ENCODE data around the gene CALML4.

Gene CALML4

DNA sequence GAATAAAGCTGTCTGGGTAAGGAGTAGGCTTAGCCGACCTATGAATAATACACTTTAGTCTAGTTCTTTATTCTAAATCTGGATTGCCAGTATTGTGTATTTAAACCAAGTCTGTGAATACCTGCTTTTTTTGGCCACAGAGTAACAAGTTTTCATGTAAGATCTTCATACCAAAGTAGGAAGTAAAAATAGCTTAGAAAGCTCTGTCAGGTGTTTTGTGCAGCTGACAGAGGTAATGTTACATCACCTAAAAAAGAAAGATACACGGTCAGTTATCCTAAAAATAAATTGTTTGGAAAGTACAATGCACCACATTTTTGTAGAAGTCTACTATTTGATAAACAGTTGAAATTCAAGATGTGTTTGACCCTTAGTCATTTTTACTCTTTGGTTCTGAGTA is 16.5 kb downstream of the CALML4 start:
- TF ChIP-seq, protein P1, sequence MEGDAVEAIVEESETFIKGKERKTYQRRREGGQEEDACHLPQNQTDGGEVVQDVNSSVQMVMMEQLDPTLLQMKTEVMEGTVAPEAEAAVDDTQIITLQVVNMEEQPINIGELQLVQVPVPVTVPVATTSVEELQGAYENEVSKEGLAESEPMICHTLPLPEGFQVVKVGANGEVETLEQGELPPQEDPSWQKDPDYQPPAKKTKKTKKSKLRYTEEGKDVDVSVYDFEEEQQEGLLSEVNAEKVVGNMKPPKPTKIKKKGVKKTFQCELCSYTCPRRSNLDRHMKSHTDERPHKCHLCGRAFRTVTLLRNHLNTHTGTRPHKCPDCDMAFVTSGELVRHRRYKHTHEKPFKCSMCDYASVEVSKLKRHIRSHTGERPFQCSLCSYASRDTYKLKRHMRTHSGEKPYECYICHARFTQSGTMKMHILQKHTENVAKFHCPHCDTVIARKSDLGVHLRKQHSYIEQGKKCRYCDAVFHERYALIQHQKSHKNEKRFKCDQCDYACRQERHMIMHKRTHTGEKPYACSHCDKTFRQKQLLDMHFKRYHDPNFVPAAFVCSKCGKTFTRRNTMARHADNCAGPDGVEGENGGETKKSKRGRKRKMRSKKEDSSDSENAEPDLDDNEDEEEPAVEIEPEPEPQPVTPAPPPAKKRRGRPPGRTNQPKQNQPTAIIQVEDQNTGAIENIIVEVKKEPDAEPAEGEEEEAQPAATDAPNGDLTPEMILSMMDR (IDR thresholded peaks at IDR 0.05; ENCODE audit: low read depth, low read length): no peak
- no peak for DNase-seq (ENCODE audit: low read depth in 2 of 2)

DNA sequence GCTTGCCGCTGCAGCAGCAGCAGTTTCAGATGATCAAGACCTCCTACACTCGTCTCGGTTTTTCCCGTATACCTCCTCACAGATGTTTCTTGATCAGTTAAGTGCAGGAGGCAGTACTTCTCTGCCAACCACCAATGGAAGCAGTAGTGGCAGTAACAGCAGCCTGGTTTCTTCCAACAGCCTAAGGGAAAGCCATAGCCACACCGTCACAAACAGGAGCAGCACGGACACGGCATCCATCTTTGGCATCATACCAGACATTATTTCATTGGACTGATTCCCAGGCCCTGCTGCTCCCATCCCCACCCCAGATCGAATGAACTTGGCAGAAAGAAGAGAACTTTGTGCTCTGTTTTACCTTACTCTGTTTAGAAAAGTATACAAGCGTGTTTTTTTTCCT is 17.6 kb downstream of the CALML4 start:
- DNase-seq (ENCODE audit: low read depth in 2 of 2): peak; percentile 85 to 93
- TF ChIP-seq, protein P1 (IDR thresholded peaks at IDR 0.05; ENCODE audit: low read depth, low read length): no peak
- peak overlapping the region; percentile 1 to 32 for H3K4me3 ChIP-seq (replicated peaks in 1 of 2; ENCODE audit: low read depth in 2 of 2, low read length in 2 of 2)

More for the DNA sequence above, 16.5 kb downstream of the CALML4 start:
- H3K4me3 ChIP-seq (replicated peaks in 1 of 2; ENCODE audit: low read depth in 2 of 2, low read length in 2 of 2): no peak overlapping the region

DNA sequence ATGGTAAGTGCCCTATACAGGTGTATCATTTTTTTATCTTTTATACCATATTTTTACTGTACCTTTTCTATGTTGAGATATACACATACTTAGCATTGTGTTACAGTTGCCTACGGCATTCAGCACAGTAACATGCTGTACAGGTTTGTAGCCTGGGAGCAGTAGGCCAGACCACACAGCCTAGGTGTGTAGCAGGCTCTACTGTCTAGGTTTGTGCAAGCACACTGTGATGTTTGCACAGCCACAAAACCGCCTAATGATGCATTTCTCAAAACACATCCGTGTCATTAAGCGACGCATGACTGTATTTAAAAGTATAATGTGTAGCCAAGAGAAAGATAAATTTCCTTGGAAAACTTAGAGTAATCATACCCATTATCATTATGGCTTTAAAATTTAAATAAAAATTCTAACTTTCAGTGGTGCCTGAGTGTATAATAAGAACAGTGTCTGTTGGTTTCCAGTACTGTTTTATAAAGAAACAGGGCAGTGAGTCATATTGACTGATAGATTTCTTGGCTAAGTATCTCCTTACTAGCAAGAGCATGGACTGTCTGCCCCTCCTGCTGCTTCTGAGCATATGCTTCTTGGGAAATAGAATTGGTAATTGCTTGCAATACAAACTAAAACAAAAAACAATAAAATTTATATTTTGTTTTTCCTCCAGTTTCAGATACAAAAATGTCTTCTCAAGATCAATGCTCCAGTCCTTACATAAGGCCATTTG is 18.3 kb downstream of the CALML4 start:
- no peak overlapping the region for H3K4me3 ChIP-seq (replicated peaks in 1 of 2; ENCODE audit: low read depth in 2 of 2, low read length in 2 of 2)
- TF ChIP-seq, protein P1 (IDR thresholded peaks at IDR 0.05; ENCODE audit: low read depth, low read length): no peak
- peak; percentile 77 to 78 for DNase-seq (ENCODE audit: low read depth in 2 of 2)

DNA sequence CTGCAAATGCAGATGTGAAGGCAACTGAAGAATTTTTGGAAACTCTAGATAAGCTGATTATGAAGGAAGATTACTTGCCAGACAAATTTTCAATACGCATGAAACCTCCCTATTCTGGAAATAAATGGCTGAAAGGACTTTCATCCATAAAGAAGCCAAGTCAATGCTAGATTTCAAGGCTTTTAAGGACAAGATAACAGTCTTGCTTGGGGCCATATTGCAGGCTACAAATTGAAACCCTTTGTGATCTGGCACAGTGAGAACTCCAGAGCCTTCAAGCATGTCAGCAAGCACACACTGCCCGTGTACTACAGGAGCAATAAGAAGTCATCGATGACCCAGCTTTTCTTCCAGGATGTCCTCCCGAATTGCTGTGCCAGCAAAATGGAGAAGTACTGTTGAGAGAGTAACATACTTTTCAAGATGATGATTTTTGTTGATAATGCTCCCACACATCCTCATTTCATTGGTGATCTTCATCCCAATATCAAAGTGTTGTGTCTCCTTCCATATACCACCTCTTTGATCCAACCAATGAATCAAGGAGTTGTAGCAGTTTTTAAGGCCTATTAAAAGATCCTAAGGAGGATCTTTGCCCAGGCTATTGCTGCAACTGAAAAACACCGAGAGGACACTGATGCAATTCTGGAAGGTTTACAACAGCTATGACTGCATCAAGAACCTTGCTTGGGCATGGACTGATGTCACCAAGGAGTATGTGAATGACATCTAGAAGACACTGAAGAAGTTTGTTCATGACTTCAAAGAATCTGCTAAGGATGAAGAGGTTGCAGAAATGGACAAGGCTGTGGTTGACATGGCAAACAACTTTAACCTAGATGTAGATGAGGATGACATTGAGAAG is 20.3 kb downstream of the CALML4 start:
- H3K4me3 ChIP-seq (replicated peaks in 1 of 2; ENCODE audit: low read depth in 2 of 2, low read length in 2 of 2): no peak overlapping the region
- DNase-seq (ENCODE audit: low read depth in 2 of 2): no peak
- TF ChIP-seq, protein P1 (IDR thresholded peaks at IDR 0.05; ENCODE audit: low read depth, low read length): no peak

DNA sequence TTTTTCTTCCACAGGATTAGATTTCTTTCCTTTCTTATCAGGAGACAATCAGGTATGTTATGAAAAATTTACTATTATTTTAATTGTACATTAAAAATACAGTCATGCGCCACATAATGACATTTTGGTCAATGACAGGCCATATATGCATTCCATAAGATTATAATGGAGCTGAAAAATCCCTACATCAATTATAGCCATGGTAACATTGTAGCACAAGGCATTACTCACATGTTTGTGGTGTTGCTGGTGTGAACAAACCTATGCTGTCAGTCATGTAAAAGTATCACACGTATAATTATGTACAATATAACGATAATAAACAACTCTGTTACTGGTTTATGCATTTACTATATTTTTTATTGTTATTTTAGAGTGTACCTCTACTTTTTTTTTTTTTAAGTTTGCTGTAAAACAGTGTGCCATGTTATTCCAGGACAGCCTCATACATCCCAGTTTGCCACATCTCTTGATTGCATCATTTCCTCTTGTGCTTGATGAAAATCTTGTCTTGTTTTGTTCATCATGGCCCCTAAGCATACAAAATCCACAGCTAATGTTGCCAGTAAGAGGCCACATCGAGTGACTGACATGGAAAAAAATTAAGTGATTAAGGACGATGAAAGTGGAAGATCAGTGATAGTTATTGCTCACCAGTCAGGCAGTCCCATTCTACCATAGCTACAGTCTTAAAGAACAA is 21.4 kb downstream of the CALML4 start:
- peak; percentile 56 to 60 for DNase-seq (ENCODE audit: low read depth in 2 of 2)

DNA sequence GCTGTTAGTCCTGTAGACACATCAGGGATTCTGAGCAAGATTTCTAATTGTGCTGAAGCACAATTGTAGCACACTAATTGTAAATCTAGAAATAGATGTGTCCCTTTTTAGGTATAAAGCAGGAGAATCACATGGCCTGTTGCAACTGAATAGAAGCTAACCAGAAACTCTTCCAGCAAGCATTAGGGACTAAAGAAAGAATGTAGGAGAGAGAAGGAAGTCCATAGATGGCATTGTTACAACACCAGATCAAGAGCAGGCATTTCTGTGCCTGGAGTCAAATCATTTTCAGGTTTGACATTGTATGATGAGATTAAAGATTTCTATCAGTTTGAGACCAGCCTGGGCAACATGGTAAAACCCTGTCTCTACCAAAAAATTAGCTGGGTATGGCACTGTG is 27.4 kb downstream of the CALML4 start:
- peak; percentile 29 to 59 for DNase-seq (ENCODE audit: low read depth in 2 of 2)
- TF ChIP-seq, protein P1 (IDR thresholded peaks at IDR 0.05; ENCODE audit: low read depth, low read length): no peak
- H3K4me3 ChIP-seq (replicated peaks in 1 of 2; ENCODE audit: low read depth in 2 of 2, low read length in 2 of 2): no peak overlapping the region

More for the DNA sequence above, 21.4 kb downstream of the CALML4 start:
- no peak overlapping the region for H3K4me3 ChIP-seq (replicated peaks in 1 of 2; ENCODE audit: low read depth in 2 of 2, low read length in 2 of 2)
- TF ChIP-seq, protein P1 (IDR thresholded peaks at IDR 0.05; ENCODE audit: low read depth, low read length): no peak
